ENCODE measurements around the gene DMD.

The DMD gene

GRCh38 chrX:32847921-32848320 is 363.4 kb downstream of the DMD start:
- Histone ChIP-seq H3K9me3 (ENCODE audit: control insufficient read depth, low read length) (no peaks in the 10 kb centered on the region), H3K27me3 (replicated peaks; ENCODE audit: control insufficient read depth, insufficient read depth, low read length, poor library complexity, severe bottlenecking) (no peaks in the 10 kb centered on the region), H3K27ac (ENCODE audit: insufficient read depth, low read length, poor library complexity, severe bottlenecking) (no peak overlapping the region), H3K4me1 (ENCODE audit: control insufficient read depth, insufficient read depth, low read length, poor library complexity, severe bottlenecking) (no peaks in the 10 kb centered on the region), H3K36me3 (ENCODE audit: control insufficient read depth, insufficient read depth, low read length) (no peaks in the 10 kb centered on the region), H3K4me3 (ENCODE audit: insufficient read depth, low read depth, low read length, poor library complexity, severe bottlenecking) (no peak overlapping the region)
- no peak for DNase-seq

GRCh38 chrX:32842053-32842452 is 369.3 kb downstream of the DMD start:
- H3K9me3 ChIP-seq (ENCODE audit: control insufficient read depth, low read length): no peaks in the 10 kb centered on the region
- H3K27me3 ChIP-seq (replicated peaks; ENCODE audit: control insufficient read depth, insufficient read depth, low read length, poor library complexity, severe bottlenecking): no peaks in the 10 kb centered on the region
- H3K36me3 ChIP-seq (ENCODE audit: control insufficient read depth, insufficient read depth, low read length): no peaks in the 10 kb centered on the region
- DNase-seq: no peak
- H3K4me1 ChIP-seq (ENCODE audit: control insufficient read depth, insufficient read depth, low read length, poor library complexity, severe bottlenecking): no peaks in the 10 kb centered on the region
- H3K27ac ChIP-seq (ENCODE audit: insufficient read depth, low read length, poor library complexity, severe bottlenecking): no peak overlapping the region
- H3K4me3 ChIP-seq (ENCODE audit: insufficient read depth, low read depth, low read length, poor library complexity, severe bottlenecking): no peak overlapping the region

- H3K9me3 ChIP-seq (ENCODE audit: control insufficient read depth, low read length): no peaks in the 10 kb centered on the region
- no peaks in the 10 kb centered on the region for H3K27me3 ChIP-seq (replicated peaks; ENCODE audit: control insufficient read depth, insufficient read depth, low read length, poor library complexity, severe bottlenecking)
- H3K4me1 ChIP-seq (ENCODE audit: control insufficient read depth, insufficient read depth, low read length, poor library complexity, severe bottlenecking): no peaks in the 10 kb centered on the region
- no peaks in the 10 kb centered on the region for H3K36me3 ChIP-seq (ENCODE audit: control insufficient read depth, insufficient read depth, low read length)
- H3K27ac ChIP-seq (ENCODE audit: insufficient read depth, low read length, poor library complexity, severe bottlenecking): no peak overlapping the region
- no peak for DNase-seq
- H3K4me3 ChIP-seq (ENCODE audit: insufficient read depth, low read depth, low read length, poor library complexity, severe bottlenecking): no peak overlapping the region
Observed at GRCh38 chrX:32839781-32840180, 371.6 kb downstream of the DMD start.

GRCh38 chrX:32825009-32825408 is 386.3 kb downstream of the DMD start:
- Histone ChIP-seq H3K27ac (ENCODE audit: insufficient read depth, low read length, poor library complexity, severe bottlenecking) (no peak overlapping the region), H3K9me3 (ENCODE audit: control insufficient read depth, low read length) (no peaks in the 10 kb centered on the region), H3K4me3 (ENCODE audit: insufficient read depth, low read depth, low read length, poor library complexity, severe bottlenecking) (no peak overlapping the region), H3K4me1 (ENCODE audit: control insufficient read depth, insufficient read depth, low read length, poor library complexity, severe bottlenecking) (no peaks in the 10 kb centered on the region), H3K36me3 (ENCODE audit: control insufficient read depth, insufficient read depth, low read length) (no peaks in the 10 kb centered on the region), H3K27me3 (replicated peaks; ENCODE audit: control insufficient read depth, insufficient read depth, low read length, poor library complexity, severe bottlenecking) (no peaks in the 10 kb centered on the region)
- no peak for DNase-seq

- Histone ChIP-seq H3K36me3 (ENCODE audit: control insufficient read depth, insufficient read depth, low read length) (no peaks in the 10 kb centered on the region), H3K4me3 (ENCODE audit: insufficient read depth, low read depth, low read length, poor library complexity, severe bottlenecking) (no peak overlapping the region), H3K27me3 (replicated peaks; ENCODE audit: control insufficient read depth, insufficient read depth, low read length, poor library complexity, severe bottlenecking) (no peaks in the 10 kb centered on the region), H3K4me1 (ENCODE audit: control insufficient read depth, insufficient read depth, low read length, poor library complexity, severe bottlenecking) (no peaks in the 10 kb centered on the region), H3K27ac (ENCODE audit: insufficient read depth, low read length, poor library complexity, severe bottlenecking) (no peak overlapping the region), H3K9me3 (ENCODE audit: control insufficient read depth, low read length) (no peaks in the 10 kb centered on the region)
- DNase-seq: no peak
Observed at GRCh38 chrX:32804034-32804433, 407.3 kb downstream of the DMD start.

GRCh38 chrX:32798990-32799389 is 412.4 kb downstream of the DMD start:
- Histone ChIP-seq H3K27ac (ENCODE audit: insufficient read depth, low read length, poor library complexity, severe bottlenecking) (no peak overlapping the region), H3K4me1 (ENCODE audit: control insufficient read depth, insufficient read depth, low read length, poor library complexity, severe bottlenecking) (no peaks in the 10 kb centered on the region), H3K4me3 (ENCODE audit: insufficient read depth, low read depth, low read length, poor library complexity, severe bottlenecking) (no peak overlapping the region), H3K27me3 (replicated peaks; ENCODE audit: control insufficient read depth, insufficient read depth, low read length, poor library complexity, severe bottlenecking) (no peaks in the 10 kb centered on the region), H3K9me3 (ENCODE audit: control insufficient read depth, low read length) (no peaks in the 10 kb centered on the region), H3K36me3 (ENCODE audit: control insufficient read depth, insufficient read depth, low read length) (no peaks in the 10 kb centered on the region)
- DNase-seq: no peak

GRCh38 chrX:32788936-32789335 is 422.4 kb downstream of the DMD start:
- Histone ChIP-seq H3K27ac (ENCODE audit: insufficient read depth, low read length, poor library complexity, severe bottlenecking) (no peak overlapping the region), H3K27me3 (replicated peaks; ENCODE audit: control insufficient read depth, insufficient read depth, low read length, poor library complexity, severe bottlenecking) (no peaks in the 10 kb centered on the region), H3K36me3 (ENCODE audit: control insufficient read depth, insufficient read depth, low read length) (no peaks in the 10 kb centered on the region), H3K4me3 (ENCODE audit: insufficient read depth, low read depth, low read length, poor library complexity, severe bottlenecking) (no peak overlapping the region), H3K4me1 (ENCODE audit: control insufficient read depth, insufficient read depth, low read length, poor library complexity, severe bottlenecking) (no peaks in the 10 kb centered on the region), H3K9me3 (ENCODE audit: control insufficient read depth, low read length) (no peaks in the 10 kb centered on the region)
- no peak for DNase-seq

- Histone ChIP-seq H3K4me1 (ENCODE audit: control insufficient read depth, insufficient read depth, low read length, poor library complexity, severe bottlenecking) (no peaks in the 10 kb centered on the region), H3K27me3 (replicated peaks; ENCODE audit: control insufficient read depth, insufficient read depth, low read length, poor library complexity, severe bottlenecking) (no peaks in the 10 kb centered on the region), H3K27ac (ENCODE audit: insufficient read depth, low read length, poor library complexity, severe bottlenecking) (no peak overlapping the region), H3K4me3 (ENCODE audit: insufficient read depth, low read depth, low read length, poor library complexity, severe bottlenecking) (no peak overlapping the region), H3K36me3 (ENCODE audit: control insufficient read depth, insufficient read depth, low read length) (no peaks in the 10 kb centered on the region), H3K9me3 (ENCODE audit: control insufficient read depth, low read length) (no peaks in the 10 kb centered on the region)
- no peak for DNase-seq
Observed at GRCh38 chrX:32780109-32780508, 431.2 kb downstream of the DMD start.

GRCh38 chrX:32778965-32779364 is 432.4 kb downstream of the DMD start:
- H3K27me3 ChIP-seq (replicated peaks; ENCODE audit: control insufficient read depth, insufficient read depth, low read length, poor library complexity, severe bottlenecking): no peaks in the 10 kb centered on the region
- no peak for DNase-seq
- no peak overlapping the region for H3K4me3 ChIP-seq (ENCODE audit: insufficient read depth, low read depth, low read length, poor library complexity, severe bottlenecking)
- H3K4me1 ChIP-seq (ENCODE audit: control insufficient read depth, insufficient read depth, low read length, poor library complexity, severe bottlenecking): no peaks in the 10 kb centered on the region
- H3K27ac ChIP-seq (ENCODE audit: insufficient read depth, low read length, poor library complexity, severe bottlenecking): no peak overlapping the region
- H3K36me3 ChIP-seq (ENCODE audit: control insufficient read depth, insufficient read depth, low read length): no peaks in the 10 kb centered on the region
- no peaks in the 10 kb centered on the region for H3K9me3 ChIP-seq (ENCODE audit: control insufficient read depth, low read length)

GRCh38 chrX:32774966-32775365 is 436.4 kb downstream of the DMD start:
- Histone ChIP-seq H3K4me3 (ENCODE audit: insufficient read depth, low read depth, low read length, poor library complexity, severe bottlenecking) (no peak overlapping the region), H3K36me3 (ENCODE audit: control insufficient read depth, insufficient read depth, low read length) (no peaks in the 10 kb centered on the region), H3K4me1 (ENCODE audit: control insufficient read depth, insufficient read depth, low read length, poor library complexity, severe bottlenecking) (no peaks in the 10 kb centered on the region), H3K9me3 (ENCODE audit: control insufficient read depth, low read length) (no peaks in the 10 kb centered on the region), H3K27ac (ENCODE audit: insufficient read depth, low read length, poor library complexity, severe bottlenecking) (no peak overlapping the region), H3K27me3 (replicated peaks; ENCODE audit: control insufficient read depth, insufficient read depth, low read length, poor library complexity, severe bottlenecking) (no peaks in the 10 kb centered on the region)
- no peak for DNase-seq

- Histone ChIP-seq H3K27me3 (replicated peaks; ENCODE audit: control insufficient read depth, insufficient read depth, low read length, poor library complexity, severe bottlenecking) (no peaks in the 10 kb centered on the region), H3K4me3 (ENCODE audit: insufficient read depth, low read depth, low read length, poor library complexity, severe bottlenecking) (no peak overlapping the region), H3K9me3 (ENCODE audit: control insufficient read depth, low read length) (no peaks in the 10 kb centered on the region), H3K27ac (ENCODE audit: insufficient read depth, low read length, poor library complexity, severe bottlenecking) (no peak overlapping the region), H3K36me3 (ENCODE audit: control insufficient read depth, insufficient read depth, low read length) (no peaks in the 10 kb centered on the region), H3K4me1 (ENCODE audit: control insufficient read depth, insufficient read depth, low read length, poor library complexity, severe bottlenecking) (no peaks in the 10 kb centered on the region)
- no peak for DNase-seq
Observed at GRCh38 chrX:32749070-32749469, 462.3 kb downstream of the DMD start.
